C4-2B (cell line): ENCODE data around the gene SPATS2L.

ENCODE experiments used
- H3K27ac ChIP-seq: fragments of 450-650 bp; 2 replicates; pipeline ENCODE4 v1.5.1; 2017
- CTCF ChIP-seq: fragments of 450-650 bp; conservative IDR thresholded peaks from 2 replicates; pipeline ENCODE4 v1.5.1; 2017; ENCODE audit warnings: mild to moderate bottlenecking
- ZFX ChIP-seq: fragments of 450-650 bp; IDR thresholded peaks from 2 replicates; pipeline ENCODE4 v1.6.1; 2017

The SPATS2L gene

GRCh38 chr2:200353874-200354273, 47.4 kb downstream of the SPATS2L start:
- no peak for TF ChIP-seq CTCF
- TF ChIP-seq ZFX, result no peak
- no peak overlapping the region for H3K27ac ChIP-seq

GRCh38 chr2:200354833-200355751, 48.6 kb downstream of the SPATS2L start:
- TF ChIP-seq ZFX, result no peak
- TF ChIP-seq CTCF, result no peak
- no peak overlapping the region for H3K27ac ChIP-seq

GRCh38 chr2:200356321-200356720, 49.8 kb downstream of the SPATS2L start:
- no peak overlapping the region for H3K27ac ChIP-seq
- no peak for TF ChIP-seq ZFX
- no peak for TF ChIP-seq CTCF

DNA sequence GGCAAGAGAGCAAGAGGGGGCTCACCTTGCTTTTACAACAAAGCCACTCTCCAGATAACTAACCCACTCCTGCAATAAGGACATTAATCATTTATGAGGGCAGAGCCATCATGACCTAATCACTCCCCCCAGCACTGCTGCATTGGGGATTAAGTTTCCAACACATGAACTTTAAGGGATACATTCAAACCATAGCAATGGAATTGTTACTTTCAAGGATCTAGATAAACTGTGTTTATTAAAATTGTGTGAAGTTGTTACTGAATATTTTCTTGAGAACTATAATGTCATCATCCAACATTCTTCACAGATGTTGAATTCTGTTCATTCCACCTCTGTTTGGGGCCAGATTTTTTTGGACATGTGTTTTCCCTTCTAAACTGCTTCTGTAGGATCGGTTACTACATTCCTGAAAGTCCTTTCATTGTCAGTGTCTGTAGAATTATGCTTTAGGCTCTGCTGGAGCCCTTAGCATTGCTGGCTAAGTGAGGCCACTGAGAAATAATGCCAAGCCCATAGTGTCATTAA, 50.4 kb downstream of the SPATS2L start:
- no peak overlapping the region for H3K27ac ChIP-seq
- no peak for TF ChIP-seq ZFX

DNA sequence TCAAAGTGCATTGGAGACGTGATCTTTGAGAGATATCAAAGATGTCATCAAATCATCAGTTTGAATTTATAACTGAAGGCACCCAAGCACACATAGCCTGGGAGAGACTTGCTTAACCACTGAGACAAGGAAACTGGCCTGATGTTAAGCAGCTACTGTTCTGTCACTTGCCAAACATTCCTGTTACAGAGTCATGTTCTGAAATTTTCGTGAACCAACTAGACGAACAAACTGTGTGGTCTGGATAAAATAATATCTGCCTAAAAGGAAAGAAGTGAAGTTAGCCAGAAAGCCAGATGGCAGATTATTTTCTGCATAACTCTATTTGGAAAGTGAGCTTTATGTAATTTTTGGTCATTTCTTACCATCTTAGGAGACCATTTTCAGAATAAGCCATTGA, 51.4 kb downstream of the SPATS2L start:
- H3K27ac ChIP-seq, result no peak overlapping the region
- TF ChIP-seq CTCF, result no peak
- no peak for TF ChIP-seq ZFX

GRCh38 chr2:200359552-200359951, 53.1 kb downstream of the SPATS2L start:
- no peak for TF ChIP-seq ZFX
- no peak for TF ChIP-seq CTCF
- H3K27ac ChIP-seq, result no peak overlapping the region

DNA sequence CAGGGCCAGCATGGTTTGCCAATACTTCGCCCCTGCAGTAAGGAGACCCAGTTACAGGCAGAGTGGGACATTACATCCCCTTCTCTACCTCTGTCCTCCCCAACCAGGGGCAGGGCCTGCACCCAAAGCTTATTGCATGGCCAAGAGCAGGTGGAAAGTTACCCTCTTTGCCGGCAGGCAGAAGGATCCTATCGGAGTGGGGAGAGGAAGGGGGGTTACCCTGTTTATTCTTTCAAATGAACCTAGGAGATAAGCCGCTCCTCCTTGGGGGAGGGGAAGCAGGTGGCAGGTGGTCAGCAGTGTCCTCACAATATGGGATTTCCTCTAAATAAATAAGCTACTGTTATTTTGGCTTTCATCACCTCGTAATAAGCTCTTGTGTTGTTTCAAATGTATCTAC, 53.9 kb downstream of the SPATS2L start:
- no peak for TF ChIP-seq CTCF
- TF ChIP-seq ZFX, result no peak
- no peak overlapping the region for H3K27ac ChIP-seq
